ENCODE measurements around the gene MPRIP.
"Not testable (repeated sequence)": the region's sequence is repeated elsewhere in the genome, so short reads cannot be mapped to it uniquely, and the experiment has no call there.

MPRIP gene

DNA sequence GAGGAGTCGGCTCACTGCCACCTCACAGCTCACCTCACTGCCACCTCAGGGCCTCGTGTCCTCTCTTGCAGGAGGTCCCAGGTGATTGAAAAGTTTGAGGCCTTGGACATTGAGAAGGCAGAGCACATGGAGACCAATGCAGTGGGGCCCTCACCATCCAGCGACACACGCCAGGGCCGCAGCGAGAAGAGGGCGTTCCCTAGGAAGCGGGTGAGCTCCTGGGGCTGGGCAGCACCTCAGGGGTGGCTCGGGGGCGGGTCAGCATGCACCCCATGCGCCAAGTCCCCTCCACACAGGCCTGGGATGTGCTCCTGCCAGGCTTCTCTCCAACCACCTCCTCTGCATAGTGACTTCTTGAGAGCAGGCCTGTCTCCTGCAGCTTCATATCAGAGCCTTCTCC is 100.3 kb downstream of the MPRIP start:
- in situ Hi-C loops (cut with MboI; ENCODE audit: low sequenced_read_pairs): no loop called here

DNA sequence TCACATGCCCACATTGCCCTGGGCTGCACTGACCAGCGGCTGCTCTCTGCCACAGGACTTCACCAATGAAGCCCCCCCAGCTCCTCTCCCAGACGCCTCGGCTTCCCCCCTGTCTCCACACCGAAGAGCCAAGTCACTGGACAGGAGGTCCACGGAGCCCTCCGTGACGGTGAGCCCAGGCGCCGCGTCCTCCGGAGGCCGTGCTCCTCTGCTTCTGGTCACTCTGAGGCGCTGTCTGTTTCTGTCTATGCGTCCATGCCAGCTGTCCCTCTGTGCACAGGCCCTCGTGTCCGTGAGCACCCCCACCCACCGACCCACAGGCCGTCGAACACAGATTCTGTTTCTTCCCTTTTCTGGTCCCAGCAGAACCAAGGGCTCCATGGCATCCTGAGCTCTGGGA is 101.2 kb downstream of the MPRIP start:
- in situ Hi-C loops (cut with MboI; ENCODE audit: low sequenced_read_pairs): no loop called here

DNA sequence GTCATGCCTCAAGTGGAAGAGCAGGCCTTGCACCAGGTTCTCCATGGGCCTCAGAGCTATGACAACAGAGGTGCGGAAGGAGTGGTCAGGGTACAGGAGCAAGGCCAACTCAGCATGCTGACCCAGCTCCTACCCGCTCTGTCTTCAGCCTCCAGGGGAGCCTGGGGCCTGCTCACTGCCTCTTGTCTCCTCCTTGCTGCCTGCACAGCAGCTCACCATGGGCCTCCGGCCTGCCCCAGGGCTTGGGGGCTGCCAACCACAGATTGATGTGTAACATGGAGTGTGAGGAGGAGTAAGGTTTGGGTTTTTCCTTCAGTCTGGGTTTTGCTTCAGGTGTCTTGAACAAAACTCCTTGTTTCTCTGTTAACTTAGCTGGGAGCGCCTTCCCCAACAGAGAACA is 101.8 kb downstream of the MPRIP start:
- in situ Hi-C loops (cut with MboI; ENCODE audit: low sequenced_read_pairs): no loop called here

DNA sequence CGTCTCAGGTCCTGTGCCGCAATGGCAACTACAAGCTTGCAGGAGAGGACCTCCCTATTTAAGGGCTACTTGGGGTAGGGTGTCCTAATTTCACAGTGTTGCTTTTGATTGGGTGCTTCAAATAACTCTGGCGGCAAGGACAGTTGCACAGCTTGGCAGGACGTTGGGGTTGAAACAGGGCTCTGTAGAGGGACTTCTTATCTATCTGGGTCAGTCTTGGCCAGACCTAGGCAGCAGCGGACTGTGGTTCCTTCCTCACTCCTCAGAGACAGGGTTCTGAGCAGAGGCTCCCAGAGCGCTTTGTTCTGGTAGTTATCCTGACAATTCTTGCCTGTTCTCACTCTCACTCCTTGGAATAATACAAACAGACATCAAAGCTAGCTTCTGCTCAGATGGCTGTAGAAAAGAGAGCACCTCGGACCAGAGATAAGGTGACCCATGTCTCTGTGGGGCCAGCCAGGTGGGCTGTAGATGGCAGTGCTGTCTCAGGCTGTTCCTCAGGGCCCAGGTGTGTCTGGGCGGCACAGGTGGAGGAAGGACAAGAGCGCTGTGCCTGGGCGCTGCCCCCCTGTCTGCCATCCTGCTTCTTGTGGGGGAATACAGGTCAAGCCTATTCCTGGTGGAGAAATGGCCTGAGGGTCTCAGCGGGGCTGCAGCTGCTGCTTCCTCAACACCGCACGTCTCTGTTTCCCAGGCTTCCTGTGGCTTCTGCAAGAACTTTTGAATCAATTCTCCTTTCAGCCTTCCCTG is 102.8 kb downstream of the MPRIP start:
- in situ Hi-C loops (cut with MboI; ENCODE audit: low sequenced_read_pairs): no loop called here

DNA sequence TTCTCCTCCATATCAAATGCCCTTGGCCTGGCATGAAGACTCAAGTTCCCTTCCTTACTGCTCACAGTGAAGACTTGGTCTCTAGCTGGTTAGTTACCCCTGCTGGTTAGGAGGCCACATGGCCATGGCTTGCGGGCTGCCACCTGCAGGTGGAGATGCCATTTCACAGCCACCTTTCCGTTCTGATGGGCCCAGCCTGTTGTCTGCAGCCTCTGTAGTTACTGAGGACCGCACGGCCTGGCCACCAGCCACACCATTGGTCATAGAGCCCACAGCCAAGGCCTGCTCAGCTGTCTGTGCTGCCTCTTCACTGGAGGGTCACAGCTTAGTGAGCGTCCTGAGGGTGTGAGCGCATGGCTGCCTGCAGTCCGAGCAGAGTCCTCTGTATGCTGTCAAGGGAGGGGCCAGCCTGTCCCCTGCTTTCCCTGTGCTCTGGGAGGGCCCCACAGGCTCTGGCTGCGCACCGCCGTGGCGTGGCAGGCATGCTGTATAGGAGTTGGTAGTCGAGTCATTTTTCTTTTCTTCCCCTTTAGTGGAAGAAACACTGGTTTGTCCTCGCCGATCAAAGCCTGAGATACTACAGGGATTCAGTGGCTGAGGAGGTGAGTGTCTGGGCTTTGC is 104.6 kb downstream of the MPRIP start:
- in situ Hi-C loops (cut with MboI; ENCODE audit: low sequenced_read_pairs): no loop called here

DNA sequence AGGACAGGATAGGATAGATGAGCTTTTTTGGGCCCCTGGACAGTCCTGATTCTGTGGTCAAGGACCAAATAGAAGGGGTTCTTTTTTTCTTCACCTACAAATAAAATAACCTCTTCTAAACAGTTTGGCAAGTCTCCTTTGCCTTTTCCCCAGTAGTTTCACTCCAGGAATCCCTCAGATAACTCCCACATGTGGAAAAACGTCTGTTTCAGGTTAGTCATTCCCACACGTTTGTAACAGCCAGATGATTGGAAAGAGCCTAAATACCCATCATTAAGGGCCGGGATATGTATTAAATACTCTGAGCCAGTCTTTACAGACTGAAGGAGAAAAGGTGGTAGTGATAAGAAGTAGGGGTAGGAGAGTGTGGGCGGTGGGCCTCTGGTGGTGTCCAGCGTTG is 105.6 kb downstream of the MPRIP start:
- in situ Hi-C loops (cut with MboI; ENCODE audit: low sequenced_read_pairs): no loop called here

DNA sequence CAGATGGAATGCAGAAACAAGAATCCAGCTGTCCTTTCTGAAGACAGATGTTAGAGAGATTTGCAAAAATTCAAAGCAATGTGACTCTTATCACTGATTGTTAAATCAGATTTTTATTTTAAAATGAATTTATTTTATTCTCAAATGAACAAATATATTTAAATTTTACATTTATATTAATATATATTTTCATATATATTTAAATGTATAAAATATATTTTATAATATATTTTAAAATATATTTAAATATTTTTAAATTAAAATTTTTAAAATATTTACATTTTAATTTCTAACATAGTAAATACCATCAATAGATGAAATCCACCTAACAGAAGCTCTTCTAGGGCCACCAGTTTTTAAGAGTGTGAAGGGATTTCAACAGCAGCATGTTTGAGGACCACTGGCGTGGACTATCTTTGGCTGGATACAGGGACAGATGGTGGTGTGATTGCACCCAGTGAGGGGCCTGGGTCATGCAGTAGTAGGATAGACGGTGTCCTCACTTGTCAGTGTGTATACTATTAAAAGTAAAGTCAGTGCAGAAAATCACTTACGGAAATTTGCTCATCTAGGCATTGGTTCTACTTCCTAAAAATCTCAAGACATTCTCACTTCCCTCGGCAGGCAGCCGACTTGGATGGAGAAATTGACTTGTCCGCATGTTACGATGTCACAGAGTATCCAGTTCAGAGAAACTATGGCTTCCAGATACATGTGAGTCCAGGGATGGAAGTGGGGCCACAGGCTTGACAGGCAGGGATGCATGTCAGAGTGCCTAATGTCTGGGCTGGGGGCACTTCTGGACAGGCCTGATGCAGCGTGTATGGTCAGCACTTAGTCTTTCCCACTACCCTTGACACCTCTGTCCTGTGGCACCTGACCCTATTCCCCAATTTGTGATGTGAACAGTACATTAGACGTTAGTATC is 107.5 kb downstream of the MPRIP start:
- in situ Hi-C loops (cut with MboI; ENCODE audit: low sequenced_read_pairs): no loop called here

DNA sequence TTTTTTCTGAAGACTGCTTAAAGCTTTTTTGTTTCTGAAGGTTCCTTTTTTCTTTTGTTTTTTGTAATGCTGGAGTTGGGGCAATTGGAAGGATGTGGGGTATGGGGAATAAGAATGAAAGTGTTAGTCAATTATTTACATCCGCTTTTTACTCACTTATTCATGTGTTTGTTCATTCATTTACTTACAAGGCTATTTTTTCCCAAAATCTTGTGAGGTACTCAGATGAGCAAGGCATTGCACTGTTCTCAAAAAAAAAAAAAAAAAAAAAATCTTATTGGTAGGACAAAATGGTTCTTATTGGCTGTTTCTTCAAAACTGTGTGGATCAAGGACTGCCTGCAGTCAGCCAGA is 108.2 kb downstream of the MPRIP start:
- in situ Hi-C loops (cut with MboI; ENCODE audit: low sequenced_read_pairs): no loop called here

DNA sequence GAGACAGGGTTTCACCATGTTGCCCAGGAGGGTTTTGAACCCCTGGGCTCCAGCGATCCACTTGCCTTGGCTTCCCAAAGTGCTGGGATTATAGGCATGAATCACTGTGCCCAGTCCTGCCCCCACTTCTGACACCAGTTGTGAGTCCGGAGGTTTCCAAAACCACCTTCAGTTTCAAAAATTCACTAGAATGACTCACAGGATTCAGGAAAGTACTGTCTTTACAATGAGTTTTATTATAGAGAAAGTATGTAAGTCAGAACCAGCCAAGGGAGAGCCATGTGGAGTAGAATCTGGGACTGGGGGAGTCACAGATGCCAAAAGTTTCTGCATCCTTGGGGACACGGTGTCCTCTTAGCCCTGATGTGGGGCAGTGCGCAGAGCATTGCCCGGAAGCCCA is 108.8 kb downstream of the MPRIP start:
- in situ Hi-C loops (cut with MboI; ENCODE audit: low sequenced_read_pairs): no loop called here

DNA sequence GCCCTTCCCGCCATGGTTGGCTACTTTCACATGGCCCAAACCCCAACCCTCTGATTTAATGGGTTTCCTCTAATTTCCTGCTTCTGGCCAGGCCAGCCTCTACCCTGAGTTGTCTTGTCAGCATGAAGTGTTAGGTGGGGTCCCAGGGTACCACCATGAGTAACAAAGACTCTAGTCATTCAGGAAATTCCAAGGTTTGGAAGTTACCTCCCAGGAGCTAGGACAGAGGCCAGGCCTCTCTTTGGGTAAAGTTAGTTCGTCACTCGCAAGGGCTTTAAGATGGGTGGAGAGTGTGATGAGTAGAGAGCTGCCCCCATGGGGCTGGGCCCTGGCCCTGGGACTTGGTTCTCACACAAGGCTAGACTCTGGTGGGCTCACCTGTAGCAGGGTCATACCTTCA is 109.3 kb downstream of the MPRIP start:
- in situ Hi-C loops (cut with MboI; ENCODE audit: low sequenced_read_pairs): no loop called here

DNA sequence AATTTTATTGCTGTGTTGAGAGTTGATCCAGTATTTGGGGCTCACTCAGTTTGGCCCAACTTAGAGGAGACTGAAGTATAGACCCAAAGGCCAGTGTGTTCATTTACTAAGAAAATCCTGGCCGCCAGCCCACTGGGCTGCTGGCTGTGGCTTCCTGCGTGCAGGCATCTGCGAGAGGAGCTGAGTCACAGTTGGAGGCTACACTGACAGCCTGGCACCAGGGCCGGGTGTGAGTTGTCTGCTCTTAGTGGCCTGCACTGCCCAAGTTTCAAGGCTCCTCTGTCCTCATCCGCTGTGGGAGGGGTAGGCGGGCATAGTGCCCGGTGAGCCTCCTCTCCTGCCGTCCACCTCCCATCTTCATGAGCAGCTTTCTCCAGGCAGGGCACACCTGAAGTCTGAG is 109.7 kb downstream of the MPRIP start:
- in situ Hi-C loops (cut with MboI; ENCODE audit: low sequenced_read_pairs): no loop called here

DNA sequence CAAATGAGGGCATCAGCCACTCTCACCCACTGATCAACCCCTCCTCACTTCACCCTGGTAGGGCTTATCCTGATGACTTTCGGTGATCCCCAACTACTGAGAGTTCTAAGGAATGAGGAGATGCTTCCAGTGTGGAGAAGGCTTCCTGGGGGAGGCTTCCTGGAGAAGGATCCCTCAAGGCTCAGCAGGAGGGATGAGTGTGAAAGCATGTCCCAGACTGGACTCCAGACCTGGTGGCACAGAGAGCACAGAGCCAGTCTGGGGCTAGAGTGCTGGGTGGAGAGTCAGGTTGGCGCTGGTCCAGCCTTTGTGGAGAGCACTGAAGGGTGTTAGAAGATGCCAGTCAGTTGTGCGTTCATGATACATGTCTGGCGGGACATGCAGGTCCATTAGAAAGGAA is 110.1 kb downstream of the MPRIP start:
- in situ Hi-C loops (cut with MboI; ENCODE audit: low sequenced_read_pairs): no loop called here

DNA sequence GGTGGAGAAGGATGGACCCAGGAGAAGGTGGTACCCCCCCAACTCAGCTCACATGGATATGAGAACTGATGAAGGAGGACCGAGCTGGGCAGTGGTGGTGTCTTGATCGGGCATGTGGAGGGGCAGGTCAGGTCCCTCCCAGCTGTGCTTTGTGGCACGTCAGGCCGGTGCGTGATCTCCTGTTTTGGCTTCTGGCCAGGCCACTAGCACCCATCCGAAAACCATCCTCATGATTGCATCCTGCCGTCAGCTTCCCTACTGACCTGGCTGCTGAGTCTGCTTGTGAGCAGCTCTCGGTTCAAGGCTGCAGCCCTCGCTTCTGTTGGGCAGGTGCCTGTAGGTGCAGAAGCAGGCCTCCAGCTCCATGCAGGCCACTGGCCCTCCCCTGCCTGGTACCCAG is 110.8 kb downstream of the MPRIP start:
- in situ Hi-C loops (cut with MboI; ENCODE audit: low sequenced_read_pairs): no loop called here

DNA sequence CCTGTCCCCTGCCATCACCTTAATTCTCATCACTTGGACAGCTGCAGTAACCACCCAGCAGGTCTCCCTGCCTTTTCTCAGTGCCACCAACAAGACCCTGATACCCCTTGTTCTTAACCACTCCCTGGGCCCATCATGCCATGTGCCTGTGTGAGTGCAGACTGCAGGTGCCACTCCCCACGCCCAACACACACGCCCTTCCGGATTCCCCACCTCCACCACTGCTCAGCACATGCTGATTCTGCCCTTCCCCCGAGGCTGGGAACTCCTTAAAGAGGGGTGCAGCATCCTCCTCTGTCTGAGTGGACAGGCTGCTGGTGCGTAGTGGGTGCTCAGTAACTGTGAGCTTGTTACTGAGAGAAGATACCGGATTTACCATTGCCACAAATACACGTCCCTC is 111.5 kb downstream of the MPRIP start:
- in situ Hi-C loops (cut with MboI; ENCODE audit: low sequenced_read_pairs): no loop called here

DNA sequence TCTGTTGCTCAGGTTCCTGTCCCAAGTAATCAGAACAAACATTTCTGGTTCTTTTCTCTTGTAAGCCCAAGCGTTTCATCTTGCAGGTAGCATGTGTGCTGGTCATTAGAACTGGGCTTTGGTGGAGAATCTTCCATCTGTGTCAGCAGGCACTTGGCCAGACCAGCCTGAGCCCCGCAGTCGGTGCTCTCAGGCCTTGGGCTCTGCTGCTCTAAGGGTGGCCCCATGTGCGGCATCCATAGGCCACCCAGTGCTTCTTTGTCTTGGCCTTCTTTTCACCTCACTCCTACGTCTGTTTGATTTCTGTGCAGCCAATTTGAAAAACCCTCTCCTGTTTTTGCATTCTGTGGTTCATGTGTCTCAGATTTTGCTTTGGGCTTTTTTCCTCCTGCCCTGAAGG is 112.3 kb downstream of the MPRIP start:
- in situ Hi-C loops (cut with MboI; ENCODE audit: low sequenced_read_pairs): no loop called here

DNA sequence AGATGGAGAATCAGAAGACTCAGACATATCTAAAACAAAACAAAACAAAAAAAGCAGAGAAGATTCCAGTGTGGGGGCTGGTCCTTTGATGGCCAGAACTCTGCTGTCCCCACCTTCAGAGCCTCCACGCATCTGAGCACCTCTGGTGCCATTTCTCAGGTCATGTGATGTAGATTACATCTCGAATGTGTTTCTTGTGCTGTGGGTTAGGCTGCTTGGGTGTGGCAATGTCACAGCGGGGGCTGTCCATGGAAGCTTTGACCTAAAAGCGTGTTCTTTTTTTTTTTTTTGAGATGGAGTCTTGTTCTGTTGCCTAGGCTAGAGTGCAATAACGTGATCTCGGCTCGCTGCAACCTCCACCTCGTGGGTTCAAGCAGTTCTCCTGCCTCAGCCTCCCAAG is 112.7 kb downstream of the MPRIP start:
- in situ Hi-C loops (cut with MboI; ENCODE audit: low sequenced_read_pairs): no loop called here

DNA sequence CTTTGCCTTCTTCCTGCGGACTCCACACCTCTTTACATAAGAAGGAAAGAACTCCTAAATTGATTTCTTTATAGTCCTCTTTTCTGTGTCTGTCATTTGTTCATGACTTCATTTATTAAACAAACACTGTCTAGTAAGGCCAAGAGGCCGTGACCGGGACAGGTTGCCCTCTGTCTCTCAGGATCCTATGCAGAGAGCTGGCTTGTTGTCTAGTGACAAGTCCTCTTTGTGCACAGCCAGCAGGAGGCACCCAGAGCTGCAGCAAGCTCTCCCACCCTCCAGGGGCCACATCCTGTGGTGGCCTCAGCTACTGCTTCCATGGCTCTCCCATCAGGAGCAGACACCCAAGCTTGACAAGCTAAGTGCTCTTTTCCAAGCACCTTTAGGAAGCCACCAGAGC is 113.3 kb downstream of the MPRIP start:
- in situ Hi-C loops (cut with MboI; ENCODE audit: low sequenced_read_pairs): no loop called here

DNA sequence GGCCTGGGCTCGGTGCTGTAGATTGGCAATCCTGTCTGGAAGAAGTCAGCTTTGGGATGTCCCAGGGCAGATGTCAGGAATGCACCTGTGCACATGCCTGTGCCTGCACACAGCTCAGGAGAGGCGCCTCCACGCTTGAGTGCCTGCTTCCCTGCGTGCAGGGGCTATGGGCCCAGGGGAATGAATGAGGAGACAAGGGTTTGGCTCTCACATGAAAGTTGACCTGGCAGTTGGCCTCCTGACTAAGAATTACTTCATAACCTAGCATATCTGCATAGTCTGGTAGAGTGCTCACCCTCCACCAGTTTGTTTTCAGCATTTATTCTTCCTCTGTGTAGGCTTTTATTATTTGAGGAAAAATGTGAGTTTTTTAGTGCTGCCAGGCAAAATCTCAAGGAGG is 113.8 kb downstream of the MPRIP start:
- in situ Hi-C loops (cut with MboI; ENCODE audit: low sequenced_read_pairs): no loop called here

DNA sequence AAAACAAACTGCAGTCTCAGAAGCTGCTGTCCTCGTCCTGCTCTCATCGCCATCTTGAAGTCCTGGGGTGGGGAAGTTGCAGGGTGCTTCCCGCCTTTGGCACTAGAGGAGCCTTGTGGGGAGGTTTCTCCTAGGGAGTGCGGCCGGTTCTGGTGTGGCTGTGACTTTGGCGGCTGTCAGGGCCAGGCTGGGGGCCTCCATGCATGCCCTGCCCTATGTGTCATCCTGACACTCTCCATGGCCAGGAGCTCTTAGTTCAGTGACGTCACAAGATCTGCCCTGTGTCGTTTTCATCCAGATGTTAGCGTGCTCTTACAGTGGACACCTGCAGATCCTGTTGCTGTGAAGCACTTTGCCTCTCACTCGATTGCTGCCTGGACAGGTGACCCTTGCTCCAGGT is 114.3 kb downstream of the MPRIP start:
- in situ Hi-C loops (cut with MboI; ENCODE audit: low sequenced_read_pairs): no loop called here

DNA sequence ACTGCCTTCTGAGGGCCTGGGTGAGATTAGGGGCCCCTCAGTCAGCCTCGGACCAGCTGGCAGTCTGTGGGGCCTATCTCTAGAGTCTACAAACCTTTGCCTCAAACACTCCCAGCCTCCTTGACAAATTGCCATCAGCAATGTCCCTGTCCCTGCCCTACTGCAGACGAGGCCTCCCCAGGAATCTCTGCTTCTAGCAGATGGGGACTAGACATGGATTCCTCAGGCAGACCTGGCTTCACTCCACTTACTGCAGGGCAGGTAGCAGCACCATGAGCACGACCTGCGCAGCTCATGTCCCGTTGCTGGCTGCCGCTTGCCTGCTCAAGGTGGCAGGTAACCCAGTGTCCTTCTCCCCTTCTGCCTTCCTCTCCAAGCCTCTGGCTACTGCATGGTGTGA is 114.8 kb downstream of the MPRIP start:
- in situ Hi-C loops (cut with MboI; ENCODE audit: low sequenced_read_pairs): no loop called here

DNA sequence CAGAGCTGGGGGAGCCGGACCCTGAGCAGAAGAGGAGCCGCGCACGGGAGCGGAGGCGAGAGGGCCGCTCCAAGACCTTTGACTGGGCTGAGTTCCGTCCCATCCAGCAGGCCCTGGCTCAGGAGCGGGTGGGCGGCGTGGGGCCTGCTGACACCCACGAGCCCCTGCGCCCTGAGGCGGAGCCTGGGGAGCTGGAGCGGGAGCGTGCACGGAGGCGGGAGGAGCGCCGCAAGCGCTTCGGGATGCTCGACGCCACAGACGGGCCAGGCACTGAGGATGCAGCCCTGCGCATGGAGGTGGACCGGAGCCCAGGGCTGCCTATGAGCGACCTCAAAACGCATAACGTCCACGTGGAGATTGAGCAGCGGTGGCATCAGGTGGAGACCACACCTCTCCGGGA is 116.2 kb downstream of the MPRIP start:
- in situ Hi-C loops (cut with MboI; ENCODE audit: low sequenced_read_pairs): not testable (repeated sequence)

DNA sequence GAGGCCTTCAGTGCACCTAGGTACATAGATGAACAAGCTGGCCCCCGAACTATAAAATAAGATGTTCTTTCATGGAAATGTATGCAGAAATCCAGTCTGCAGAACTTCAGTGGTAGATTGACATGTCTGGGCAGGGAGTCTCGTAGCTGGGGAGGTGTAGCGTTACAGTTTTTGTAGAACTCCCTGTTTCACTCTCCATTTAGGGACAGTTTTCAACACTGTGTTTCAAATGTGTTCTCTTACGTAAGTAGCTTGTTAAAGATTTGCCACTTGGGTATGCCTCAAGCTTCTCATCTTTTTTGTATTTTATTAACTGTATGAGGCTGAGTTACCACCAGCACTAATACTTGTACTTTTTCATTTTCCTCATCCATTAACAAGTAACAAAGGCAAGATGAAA is 117.3 kb downstream of the MPRIP start:
- in situ Hi-C loops (cut with MboI; ENCODE audit: low sequenced_read_pairs): no loop called here
